MM.1S (cell line): ENCODE data around the gene GAB2.

Source experiments
- DNase-seq: peaks from one replicate; pipeline ENCODE4 v3.0.0-alpha.2; 2015
- H2AFZ ChIP-seq: fragments of 300-600 bp; sonication (generic); 2 replicates; pipeline ENCODE4 v1.6.0; 2016; ENCODE audit warnings: antibody characterized with exemption, low read length
- H3F3A ChIP-seq: fragments of 300-600 bp; sonication (generic); 2 replicates; pipeline ENCODE4 v1.6.1; 2016; ENCODE audit warnings: mild to moderate bottlenecking, antibody characterized with exemption, low read length, moderate library complexity, mixed read lengths; ENCODE audit not compliant: insufficient read depth
- H3K27ac ChIP-seq: fragments of 300-600 bp; sonication (generic); 2 replicates; pipeline ENCODE4 v1.5.1; 2016; ENCODE audit warnings: mild to moderate bottlenecking, low read length
- H3K27me3 ChIP-seq: fragments of 300-600 bp; sonication (generic); replicated peaks from 2 replicates; pipeline ENCODE4 v1.6.0; 2016; ENCODE audit warnings: low read length; ENCODE audit not compliant: insufficient read depth
- H3K36me3 ChIP-seq: fragments of 300-600 bp; sonication (generic); replicated peaks from 2 replicates; pipeline ENCODE4 v1.6.1; 2016; ENCODE audit warnings: mild to moderate bottlenecking, low read length, mixed read lengths; ENCODE audit not compliant: insufficient read depth
- H3K4me1 ChIP-seq: fragments of 300-600 bp; sonication (generic); 2 replicates; pipeline ENCODE4 v1.6.1; 2016; ENCODE audit warnings: low read length, mixed read lengths
- H3K4me2 ChIP-seq: fragments of 300-600 bp; sonication (generic); 2 replicates; pipeline ENCODE4 v1.6.0; 2016; ENCODE audit warnings: low read depth, low read length
- H3K4me3 ChIP-seq: fragments of 300-600 bp; sonication (generic); 2 replicates; pipeline ENCODE4 v1.5.1; 2016; ENCODE audit warnings: low read length, mixed read lengths
- H3K79me2 ChIP-seq: fragments of 300-600 bp; sonication (generic); 2 replicates; pipeline ENCODE4 v1.6.1; 2016; ENCODE audit warnings: mixed run types, low read length, mixed read lengths
- H3K9ac ChIP-seq: fragments of 300-600 bp; sonication (generic); 2 replicates; pipeline ENCODE4 v1.6.1; 2016; ENCODE audit warnings: low read length, mixed read lengths
- H3K9me2 ChIP-seq: fragments of 300-600 bp; sonication (generic); replicated peaks from 2 replicates; pipeline ENCODE4 v1.6.1; 2016; ENCODE audit warnings: mild to moderate bottlenecking, low read length, mixed read lengths; ENCODE audit not compliant: insufficient read depth
- H3K9me3 ChIP-seq: fragments of 300-600 bp; sonication (generic); replicated peaks from 2 replicates; pipeline ENCODE4 v1.6.1; 2016; ENCODE audit warnings: mild to moderate bottlenecking, low read length, mixed read lengths; ENCODE audit not compliant: insufficient read depth
- H4K20me1 ChIP-seq: fragments of 300-600 bp; sonication (generic); 2 replicates; pipeline ENCODE4 v1.6.1; 2016; ENCODE audit warnings: mild to moderate bottlenecking, low read length, moderate library complexity, mixed read lengths; ENCODE audit not compliant: insufficient read depth
- EZH2 ChIP-seq: fragments of 300-600 bp; sonication (generic); optimal IDR thresholded peaks from 2 replicates; pipeline ENCODE3; 2017; ENCODE audit warnings: low read depth, mild to moderate bottlenecking, antibody characterized with exemption, low read length, mixed read lengths
- EZH2phosphoT487 ChIP-seq: fragments of 300-600 bp; sonication (generic); IDR thresholded peaks from 2 replicates; pipeline ENCODE4 v1.6.1; 2018; ENCODE audit warnings: antibody characterized with exemption, low read length
- TF ChIP-seq, protein P1 (sequence below): fragments of 300-600 bp; sonication (generic); IDR thresholded peaks from 2 replicates; pipeline ENCODE4 v1.5.1; 2016; ENCODE audit warnings: antibody characterized with exemption, low read length, mixed read lengths

Gene GAB2

DNA sequence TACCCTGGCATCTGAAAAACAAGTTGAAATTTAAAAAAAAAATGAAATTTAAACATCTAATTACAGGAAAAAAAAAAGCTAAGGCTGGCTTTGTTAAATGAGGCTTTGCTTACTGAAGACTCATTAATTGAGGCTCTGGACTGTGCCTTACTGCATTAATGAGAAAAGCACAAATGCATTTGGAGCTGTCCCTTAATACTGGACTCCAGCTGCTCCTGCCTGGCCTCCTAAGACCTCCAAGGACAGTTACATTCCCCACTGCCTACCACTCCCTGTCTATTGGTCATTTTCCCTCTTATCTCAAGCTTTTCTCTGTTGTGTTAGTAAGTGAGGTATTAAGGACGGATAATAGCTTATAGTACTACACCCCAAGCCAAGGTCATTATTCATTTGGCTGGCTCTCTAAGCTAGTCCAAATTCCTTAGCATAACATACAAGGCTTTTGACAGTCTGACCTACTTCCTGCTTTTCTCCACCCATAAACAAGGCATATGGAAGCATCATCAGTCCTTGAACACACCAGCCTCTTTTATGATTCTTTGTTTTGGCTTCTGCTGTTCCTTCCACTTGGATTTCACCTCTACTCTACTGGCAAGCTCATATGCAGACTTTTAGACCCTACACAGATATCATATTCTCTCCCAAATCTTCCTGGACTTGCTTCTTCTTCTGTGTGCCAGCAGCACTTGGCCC lies 166.4 kb downstream of the GAB2 start:
- Histone ChIP-seq H3K27ac (no peak overlapping the region), H3K27me3 (no peaks in the 10 kb centered on the region), H3K9me3 (no peaks in the 10 kb centered on the region), H3K79me2 (no peaks in the 10 kb centered on the region), H3K9ac (no peak overlapping the region), H3K4me3 (no peak overlapping the region), H3K4me1 (no peaks in the 10 kb centered on the region), H3K9me2 (no peaks in the 10 kb centered on the region), H4K20me1 (no peaks in the 10 kb centered on the region), H3F3A (no peaks in the 10 kb centered on the region), H2AFZ (no peak overlapping the region), H3K36me3 (no peaks in the 10 kb centered on the region), H3K4me2 (no peak overlapping the region)
- DNase-seq, result no peak
- TF ChIP-seq, protein P1, sequence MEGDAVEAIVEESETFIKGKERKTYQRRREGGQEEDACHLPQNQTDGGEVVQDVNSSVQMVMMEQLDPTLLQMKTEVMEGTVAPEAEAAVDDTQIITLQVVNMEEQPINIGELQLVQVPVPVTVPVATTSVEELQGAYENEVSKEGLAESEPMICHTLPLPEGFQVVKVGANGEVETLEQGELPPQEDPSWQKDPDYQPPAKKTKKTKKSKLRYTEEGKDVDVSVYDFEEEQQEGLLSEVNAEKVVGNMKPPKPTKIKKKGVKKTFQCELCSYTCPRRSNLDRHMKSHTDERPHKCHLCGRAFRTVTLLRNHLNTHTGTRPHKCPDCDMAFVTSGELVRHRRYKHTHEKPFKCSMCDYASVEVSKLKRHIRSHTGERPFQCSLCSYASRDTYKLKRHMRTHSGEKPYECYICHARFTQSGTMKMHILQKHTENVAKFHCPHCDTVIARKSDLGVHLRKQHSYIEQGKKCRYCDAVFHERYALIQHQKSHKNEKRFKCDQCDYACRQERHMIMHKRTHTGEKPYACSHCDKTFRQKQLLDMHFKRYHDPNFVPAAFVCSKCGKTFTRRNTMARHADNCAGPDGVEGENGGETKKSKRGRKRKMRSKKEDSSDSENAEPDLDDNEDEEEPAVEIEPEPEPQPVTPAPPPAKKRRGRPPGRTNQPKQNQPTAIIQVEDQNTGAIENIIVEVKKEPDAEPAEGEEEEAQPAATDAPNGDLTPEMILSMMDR, result no peak
- no peak for TF ChIP-seq EZH2phosphoT487
- no peak for TF ChIP-seq EZH2

DNA sequence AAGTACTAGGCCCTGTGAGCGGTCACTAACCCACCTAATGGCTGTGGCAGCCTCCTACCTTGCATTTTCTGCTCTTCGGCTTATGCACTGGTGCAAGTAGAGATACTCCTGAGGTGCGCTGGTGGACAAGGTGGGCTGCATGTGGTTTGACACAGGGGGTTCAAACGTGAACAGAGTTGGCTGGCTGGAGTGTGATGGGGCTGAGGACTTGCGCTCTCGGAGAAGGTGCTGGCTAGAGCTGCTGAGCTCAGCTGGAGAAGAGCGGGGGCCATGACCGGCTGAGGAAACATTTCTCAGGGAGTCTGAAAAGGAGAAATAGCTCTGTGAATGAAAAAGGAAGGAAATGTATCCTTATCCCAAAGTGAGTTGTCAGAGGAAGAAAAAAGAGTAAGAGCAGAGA lies 167.5 kb downstream of the GAB2 start:
- TF ChIP-seq EZH2phosphoT487, result no peak
- TF ChIP-seq, protein P1, result no peak
- no peak for TF ChIP-seq EZH2
- H4K20me1 ChIP-seq, result no peaks in the 10 kb centered on the region

DNA sequence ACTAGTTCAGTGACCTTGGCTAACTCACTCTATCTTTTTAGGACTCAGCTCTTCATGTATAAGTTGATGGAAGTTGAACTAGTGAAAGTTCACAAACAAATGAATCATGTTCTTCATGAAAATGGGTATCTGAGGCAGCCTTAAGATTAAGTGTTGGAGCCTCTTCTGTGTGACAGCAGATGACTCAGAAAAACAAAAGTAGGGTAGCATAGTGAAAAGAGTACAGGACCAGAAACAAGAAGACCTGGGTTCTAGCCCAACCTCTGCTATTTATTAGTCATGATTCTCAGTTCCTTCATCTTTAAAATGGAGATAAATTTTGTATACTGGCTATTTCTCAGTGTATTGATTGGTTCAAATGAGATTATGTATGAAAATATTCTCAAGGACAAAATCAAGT lies 168.7 kb downstream of the GAB2 start:
- H4K20me1 ChIP-seq, result no peaks in the 10 kb centered on the region
- no peaks in the 10 kb centered on the region for H3K27me3 ChIP-seq
- no peak overlapping the region for H3K27ac ChIP-seq
- H3K4me3 ChIP-seq, result no peak overlapping the region
- no peaks in the 10 kb centered on the region for H3K36me3 ChIP-seq
- H3K9ac ChIP-seq, result no peak overlapping the region
- H3F3A ChIP-seq, result no peaks in the 10 kb centered on the region
- H3K4me1 ChIP-seq, result no peaks in the 10 kb centered on the region
- no peaks in the 10 kb centered on the region for H3K9me2 ChIP-seq
- H3K4me2 ChIP-seq, result no peak overlapping the region
- no peaks in the 10 kb centered on the region for H3K9me3 ChIP-seq
- no peak overlapping the region for H2AFZ ChIP-seq
- TF ChIP-seq, protein P1, result no peak
- TF ChIP-seq EZH2phosphoT487, result no peak
- TF ChIP-seq EZH2, result no peak
- H3K79me2 ChIP-seq, result no peaks in the 10 kb centered on the region
- no peak for DNase-seq

More for the DNA sequence above, 167.5 kb downstream of the GAB2 start:
- Histone ChIP-seq H3K9me3 (no peaks in the 10 kb centered on the region), H3K79me2 (no peaks in the 10 kb centered on the region), H3K4me3 (no peak overlapping the region), H3K9ac (no peak overlapping the region), H2AFZ (no peak overlapping the region), H3K27me3 (no peaks in the 10 kb centered on the region), H3K36me3 (no peaks in the 10 kb centered on the region), H3K4me2 (no peak overlapping the region), H3K4me1 (no peaks in the 10 kb centered on the region), H3K27ac (no peak overlapping the region), H3F3A (no peaks in the 10 kb centered on the region), H3K9me2 (no peaks in the 10 kb centered on the region)
- no peak for DNase-seq
